Thoracic aorta (tissue), 2 donors: ENCODE results near the gene ANKMY2. TPM values are rescaled to one million over a fixed set of nuclear protein-coding genes. Genes with fewer than 3 reads are reported as not detected.
"Not testable (repeated sequence)": the region's sequence is repeated elsewhere in the genome, so short reads cannot be mapped to it uniquely, and the experiment has no call there.

Experiments used
- ATAC-seq: fragments of 150-250 bp; one replicate; pipeline ENCODE4 v1.8.0; 2017; ENCODE audit warnings: low read depth; ENCODE audit not compliant: insufficient number of reproducible peaks, low FRiP score
- DNase-seq: peaks from one replicate; pipeline ENCODE4 v3.0.0-alpha.2; 2020; ENCODE audit warnings: low spot score
- H3K27ac ChIP-seq, 2 donors: fragments of 200-600 bp; sonication (generic); 1 replicate in 1 of 2; 2 replicates in 1 of 2; pipeline ENCODE4 v1.5.1; 2016; ENCODE audit warnings: mild to moderate bottlenecking in 2 of 2, moderate library complexity in 2 of 2
- H3K27me3 ChIP-seq: fragments of 200-600 bp; sonication (generic); replicated peaks from 2 replicates; pipeline ENCODE4 v1.6.0; 2016; ENCODE audit warnings: mild to moderate bottlenecking; ENCODE audit not compliant: insufficient read depth
- H3K36me3 ChIP-seq: fragments of 200-600 bp; sonication (generic); one replicate; pipeline ENCODE4 v1.5.1; 2016
- H3K4me1 ChIP-seq, 2 donors: fragments of 200-600 bp; sonication (generic); 1 replicate in 1 of 2; 2 replicates in 1 of 2; pipeline versions ENCODE4 v1.5.1 to v1.6.0; 2016; ENCODE audit warnings: low read depth in 2 of 2, mild to moderate bottlenecking in 1 of 2; ENCODE audit not compliant: control insufficient read depth in 1 of 2
- H3K4me3 ChIP-seq: fragments of 200-600 bp; sonication (generic); 2 replicates; pipeline ENCODE4 v1.5.1; 2016; ENCODE audit warnings: mild to moderate bottlenecking
- H3K9me3 ChIP-seq: fragments of 200-600 bp; sonication (generic); 2 replicates; pipeline ENCODE4 v1.5.1; 2016
- total RNA-seq, 2 donors: library from RNA; depleted of rRNA; stranded (reverse); fragments of >200 nt; gene quantifications; one replicate each; pipeline versions ENCODE4 v1.1.0 to v1.2.3, GENCODE V29; 2016
- TF ChIP-seq, protein P1 (sequence below): fragments of 200-600 bp; sonication (generic); IDR thresholded peaks from one replicate; pipeline ENCODE4 v1.5.1; 2019; ENCODE audit warnings: antibody characterized with exemption

The ANKMY2 gene
- total RNA-seq, 2 donors from 2014 or later = 9.1 to 10.2 TPM

DNA sequence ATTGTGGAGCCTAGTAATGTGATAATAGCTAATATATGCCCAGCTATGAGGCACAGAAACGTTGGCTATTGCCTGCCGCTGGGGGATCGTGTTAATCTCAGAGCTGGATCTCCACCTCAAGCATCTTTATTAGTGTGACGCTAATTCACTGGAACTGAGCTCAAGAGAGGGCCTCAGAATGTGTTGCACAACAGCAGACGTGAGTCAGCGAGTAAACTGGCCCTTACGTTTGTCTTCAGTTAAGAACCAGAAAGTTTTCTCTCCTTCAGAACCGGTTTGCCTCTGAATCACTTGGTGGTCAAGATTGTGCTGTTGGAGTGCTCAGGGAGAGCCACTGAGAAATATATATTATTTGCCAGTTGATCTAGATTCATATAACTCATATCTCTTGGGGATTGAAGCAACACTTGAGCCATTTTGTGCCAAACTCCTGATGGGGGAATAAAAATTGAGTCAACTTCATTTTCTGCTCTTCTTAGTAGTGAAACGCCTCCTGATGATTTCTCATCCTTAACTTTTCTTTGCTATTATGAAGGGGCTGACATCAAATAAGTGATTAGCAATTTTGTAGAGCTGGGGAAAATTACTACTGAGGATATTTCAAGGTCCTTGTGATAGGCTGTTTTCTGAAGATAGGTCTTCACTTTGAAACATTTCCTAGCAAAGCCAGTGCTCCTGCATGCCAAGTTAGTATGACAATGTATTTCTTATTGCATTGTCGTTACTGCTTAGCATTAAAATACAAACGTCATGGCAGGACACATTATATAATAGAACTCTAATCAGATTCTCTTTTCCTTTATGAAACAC is 22.7 kb upstream of the ANKMY2 start:
- H3K27me3 ChIP-seq = no peaks in the 10 kb centered on the region
- ATAC-seq (no peak), DNase-seq (no peak)
- H3K4me3 ChIP-seq = no peak overlapping the region
- H3K4me1 ChIP-seq = no peaks in the 10 kb centered on the region
- H3K9me3 ChIP-seq = no peaks in the 10 kb centered on the region
- TF ChIP-seq, protein P1, sequence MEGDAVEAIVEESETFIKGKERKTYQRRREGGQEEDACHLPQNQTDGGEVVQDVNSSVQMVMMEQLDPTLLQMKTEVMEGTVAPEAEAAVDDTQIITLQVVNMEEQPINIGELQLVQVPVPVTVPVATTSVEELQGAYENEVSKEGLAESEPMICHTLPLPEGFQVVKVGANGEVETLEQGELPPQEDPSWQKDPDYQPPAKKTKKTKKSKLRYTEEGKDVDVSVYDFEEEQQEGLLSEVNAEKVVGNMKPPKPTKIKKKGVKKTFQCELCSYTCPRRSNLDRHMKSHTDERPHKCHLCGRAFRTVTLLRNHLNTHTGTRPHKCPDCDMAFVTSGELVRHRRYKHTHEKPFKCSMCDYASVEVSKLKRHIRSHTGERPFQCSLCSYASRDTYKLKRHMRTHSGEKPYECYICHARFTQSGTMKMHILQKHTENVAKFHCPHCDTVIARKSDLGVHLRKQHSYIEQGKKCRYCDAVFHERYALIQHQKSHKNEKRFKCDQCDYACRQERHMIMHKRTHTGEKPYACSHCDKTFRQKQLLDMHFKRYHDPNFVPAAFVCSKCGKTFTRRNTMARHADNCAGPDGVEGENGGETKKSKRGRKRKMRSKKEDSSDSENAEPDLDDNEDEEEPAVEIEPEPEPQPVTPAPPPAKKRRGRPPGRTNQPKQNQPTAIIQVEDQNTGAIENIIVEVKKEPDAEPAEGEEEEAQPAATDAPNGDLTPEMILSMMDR = no peak
- H3K27ac ChIP-seq = no peak overlapping the region
- no peaks in the 10 kb centered on the region for H3K36me3 ChIP-seq

DNA sequence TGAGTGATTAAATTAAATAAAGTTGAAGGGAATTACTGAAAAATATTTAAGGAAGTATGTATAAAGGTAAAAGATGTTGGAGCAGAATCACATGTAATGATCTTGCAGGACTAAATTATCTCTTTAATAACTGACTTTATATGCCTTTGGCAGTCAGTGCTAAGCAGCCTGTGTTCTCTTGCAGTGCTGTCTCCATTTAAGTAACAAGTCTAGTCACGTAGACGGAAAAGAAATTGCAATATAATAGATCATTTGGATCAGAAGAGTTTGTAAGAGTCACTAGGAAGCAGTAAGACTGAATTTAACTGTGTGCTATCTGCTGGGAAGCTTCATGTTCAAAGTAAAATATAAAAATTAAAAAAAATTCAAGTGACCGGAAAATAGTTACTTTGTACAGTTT is 21.8 kb upstream of the ANKMY2 start:
- no peak for ATAC-seq
- H3K27me3 ChIP-seq = no peaks in the 10 kb centered on the region
- H3K36me3 ChIP-seq = no peaks in the 10 kb centered on the region
- H3K9me3 ChIP-seq = no peaks in the 10 kb centered on the region
- DNase-seq = no peak
- peaks cover 5 to 8% of the 10 kb centered on the region in 2 donors for H3K4me1 ChIP-seq
- no peak overlapping the region for H3K27ac ChIP-seq
- no peak overlapping the region for H3K4me3 ChIP-seq
- TF ChIP-seq, protein P1 = no peak

DNA sequence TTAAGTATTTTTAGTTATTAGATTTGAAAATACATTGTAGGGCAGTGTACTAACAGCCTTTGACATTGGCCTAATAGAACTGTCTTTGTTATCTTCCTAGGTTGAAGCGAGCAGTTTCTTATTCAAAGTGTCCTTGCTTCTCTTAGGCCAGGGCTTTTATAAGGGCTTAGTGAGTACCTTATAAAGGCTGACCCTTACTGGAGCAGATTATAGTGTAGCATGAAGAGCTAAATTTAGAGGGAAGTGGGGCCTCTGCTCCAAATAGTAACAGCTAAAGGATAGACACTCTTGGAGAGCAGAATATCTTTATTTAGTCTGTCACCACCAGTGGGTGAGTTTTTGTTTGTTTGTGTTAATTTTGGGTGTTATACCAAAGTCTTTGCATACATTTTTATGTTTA is 16.4 kb upstream of the ANKMY2 start:
- Histone ChIP-seq H3K4me3 (no peak overlapping the region), H3K27me3 (no peaks in the 10 kb centered on the region), H3K9me3 (no peaks in the 10 kb centered on the region), H3K36me3 (no peaks in the 10 kb centered on the region), H3K27ac (no peak overlapping the region), H3K4me1 (peaks cover 18% of the 10 kb centered on the region in 2 donors)
- TF ChIP-seq, protein P1 = no peak
- no peak for DNase-seq
- no peak for ATAC-seq

DNA sequence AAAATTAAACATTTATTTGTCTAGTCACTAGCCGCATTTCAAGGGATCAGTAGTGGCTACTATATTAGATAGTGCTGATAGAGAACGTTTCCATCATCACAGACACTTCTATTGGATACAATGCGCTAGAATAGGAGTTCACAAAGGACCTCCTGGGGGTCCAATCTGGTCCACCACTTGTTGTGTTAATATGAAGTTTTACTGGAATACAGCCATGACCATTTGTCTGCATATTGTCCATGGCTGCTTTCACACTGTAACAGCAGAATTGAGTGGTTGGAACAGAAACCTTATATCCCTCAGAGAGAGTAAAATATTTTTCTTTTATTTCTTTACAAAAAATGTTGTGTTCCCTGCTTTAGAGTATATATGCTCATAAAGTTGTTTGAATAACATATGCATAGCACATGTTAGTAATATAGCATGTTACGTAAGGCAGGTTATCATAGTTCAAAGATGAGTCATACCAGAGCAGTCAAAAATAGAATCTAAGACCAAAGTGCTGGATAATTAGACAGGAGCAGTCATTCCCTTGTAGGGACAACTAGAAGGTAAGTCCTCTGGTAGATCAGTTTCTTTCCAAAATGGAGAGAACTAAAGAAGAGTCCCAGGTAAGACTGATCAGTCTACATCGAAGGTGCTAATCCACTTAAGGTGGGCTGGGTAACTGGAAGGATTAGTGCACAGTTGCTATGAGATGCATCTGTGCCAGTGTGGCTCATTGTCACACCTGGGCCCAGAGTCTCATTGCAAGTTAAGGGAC is 15.3 kb upstream of the ANKMY2 start:
- no peaks in the 10 kb centered on the region for H3K36me3 ChIP-seq
- no peak for DNase-seq
- ATAC-seq = no peak
- H3K27ac ChIP-seq = no peak overlapping the region
- H3K27me3 ChIP-seq = no peaks in the 10 kb centered on the region
- TF ChIP-seq, protein P1 = no peak
- H3K4me3 ChIP-seq = no peak overlapping the region
- peaks cover 18% of the 10 kb centered on the region in 2 donors for H3K4me1 ChIP-seq
- no peaks in the 10 kb centered on the region for H3K9me3 ChIP-seq

DNA sequence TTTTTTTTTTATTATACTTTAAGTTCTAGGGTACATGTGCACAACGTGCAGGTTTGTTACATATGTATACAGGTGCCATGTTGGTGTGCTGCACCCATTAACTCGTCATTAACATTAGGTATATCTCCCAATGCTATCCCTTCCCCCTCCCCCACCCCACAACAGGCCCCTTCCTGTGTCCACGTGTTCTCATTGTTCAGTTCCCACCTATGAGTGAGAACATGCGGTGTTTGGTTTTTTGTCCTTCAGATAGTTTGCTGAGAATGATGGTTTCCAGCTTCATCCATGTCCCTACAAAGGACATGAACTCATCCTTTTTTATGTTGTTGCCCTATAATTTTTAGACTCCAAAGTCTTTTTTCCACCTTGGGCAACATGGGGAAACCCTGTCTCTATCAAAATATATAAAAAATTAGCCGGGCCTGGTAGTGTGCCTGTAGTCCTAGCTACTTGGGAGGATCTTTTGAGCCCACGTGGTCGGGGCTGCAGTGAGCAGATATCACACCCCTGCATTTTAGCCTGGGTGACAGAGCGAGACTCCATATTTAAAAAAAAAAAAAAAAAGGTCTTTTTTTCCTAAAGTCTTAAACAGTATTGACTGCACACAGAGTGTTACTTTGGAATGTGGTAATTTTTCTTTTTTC is 14.4 kb upstream of the ANKMY2 start:
- ATAC-seq, H3K27me3 ChIP-seq, DNase-seq, H3K9me3 ChIP-seq, H3K27ac ChIP-seq, H3K4me3 ChIP-seq, H3K36me3 ChIP-seq: not testable (repeated sequence)
- H3K4me1 ChIP-seq = peaks cover 18% of the 10 kb centered on the region in 2 donors
